ENCODE measurements around the gene CCNL2. TPM values are rescaled to one million over a fixed set of nuclear protein-coding genes. Genes with fewer than 3 reads are reported as not detected.

Gene CCNL2
- total and polyA plus RNA-seq, 2 of the 13 experiments (the other 11 are each of a cell fraction or from before 2014, with no cell fraction given), result 105 to 340 TPM

GRCh38 chr1:1433804-1434130 is 34.6 kb upstream of the CCNL2 start (continued):
- no peak for TF ChIP-seq FOXK1 (CRISPR knock-in tag; IDR thresholded peaks at IDR 0.05; ENCODE audit: borderline replicate concordance, low read depth)
- 0 out of 2 replicates have a peak, but pooled peaks have one; percentile 49 for TF ChIP-seq HES4 (CRISPR knock-in tag; IDR thresholded peaks at IDR 0.05; ENCODE audit: borderline replicate concordance)
- no peak for TF ChIP-seq THAP9 (CRISPR knock-in tag; IDR thresholded peaks at IDR 0.05; ENCODE audit: borderline replicate concordance)
- TF ChIP-seq NFIB (CRISPR knock-in tag; IDR thresholded peaks at IDR 0.05; ENCODE audit: borderline replicate concordance), result no peak
- no peak for TF ChIP-seq JUNB (CRISPR knock-in tag; IDR thresholded peaks at IDR 0.05; ENCODE audit: borderline replicate concordance)
- no peak for TF ChIP-seq KLF11 (CRISPR knock-in tag; IDR thresholded peaks at IDR 0.05)
- TF ChIP-seq ZBTB8A (CRISPR knock-in tag; IDR thresholded peaks at IDR 0.05; ENCODE audit: borderline replicate concordance, low read depth), result 0 out of 2 replicates have a peak, but pooled peaks have one; percentile 32
- TF ChIP-seq CREM (IDR thresholded peaks at IDR 0.05), result no peak
- no peak for TF ChIP-seq CREM (CRISPR knock-in tag; IDR thresholded peaks at IDR 0.05)
- TF ChIP-seq HMGA1 (CRISPR knock-in tag; conservative IDR thresholded peaks at IDR 0.05), result no peak
- no peak for TF ChIP-seq ZFP1 (CRISPR knock-in tag; IDR thresholded peaks at IDR 0.05)
- no peak for TF ChIP-seq JUN (CRISPR knock-in tag; IDR thresholded peaks at IDR 0.05)
- 0 out of 2 replicates have a peak, but pooled peaks have one; percentile 44 for TF ChIP-seq ZNF790 (CRISPR knock-in tag; IDR thresholded peaks at IDR 0.05; ENCODE audit: borderline replicate concordance)
- no peak for TF ChIP-seq TAF1 (CRISPR knock-in tag; IDR thresholded peaks at IDR 0.05)
- TF ChIP-seq SKI (IDR thresholded peaks at IDR 0.05; ENCODE audit: partially characterized antibody), result no peak
- no peak for TF ChIP-seq SYNCRIP (IDR thresholded peaks at IDR 0.05; ENCODE audit: insufficient read depth, low read depth, low read length)
- TF ChIP-seq ZBTB39 (CRISPR knock-in tag; IDR thresholded peaks at IDR 0.05), result no peak
- TF ChIP-seq FOSL2 (CRISPR knock-in tag; IDR thresholded peaks at IDR 0.05), result no peak
- TF ChIP-seq ZSCAN31 (CRISPR knock-in tag; IDR thresholded peaks at IDR 0.05; ENCODE audit: low read depth), result 0 out of 2 replicates have a peak, but pooled peaks have one; percentile 8
- 0 out of 2 replicates have a peak, but pooled peaks have one; percentile 14 for TF ChIP-seq MEIS2 (CRISPR knock-in tag; IDR thresholded peaks at IDR 0.05)
- 0 out of 2 replicates have a peak, but pooled peaks have one; percentile 16 for TF ChIP-seq ZNF576 (CRISPR knock-in tag; IDR thresholded peaks at IDR 0.05)
- TF ChIP-seq TEAD3 (CRISPR knock-in tag; optimal IDR thresholded peaks at IDR 0.05; ENCODE audit: borderline replicate concordance), result no peak
